Left ventricle myocardium inferior (tissue), 1 donor: ENCODE measurements around the gene ITIH4. TPM values are rescaled to one million over a fixed set of nuclear protein-coding genes. Genes with fewer than 3 reads are reported as not detected.
"Not testable (repeated sequence)": the region's sequence is repeated elsewhere in the genome, so short reads cannot be mapped to it uniquely, and the experiment has no call there.

ENCODE experiments used
- DNase-seq: peaks from one replicate; pipeline ENCODE4 v3.0.0-alpha.2; 2020
- H3K27ac ChIP-seq: fragments of 200-600 bp; replicated peaks from 2 replicates; pipeline ENCODE4 v1.8.0; 2021
- H3K27me3 ChIP-seq: fragments of 200-600 bp; 2 replicates; pipeline ENCODE4 v1.8.0; 2021; ENCODE audit warnings: low read depth
- H3K36me3 ChIP-seq: fragments of 200-600 bp; 2 replicates; pipeline ENCODE4 v1.8.0; 2021
- H3K4me1 ChIP-seq: fragments of 200-600 bp; 2 replicates; pipeline ENCODE4 v1.8.0; 2021
- H3K4me3 ChIP-seq: fragments of 200-600 bp; 2 replicates; pipeline ENCODE4 v1.8.0; 2021; ENCODE audit warnings: mild to moderate bottlenecking, moderate library complexity
- H3K9me3 ChIP-seq: fragments of 200-600 bp; replicated peaks from 2 replicates; pipeline ENCODE4 v1.8.0; 2021
- CTCF ChIP-seq: fragments of 200-600 bp; IDR thresholded peaks from 2 replicates; pipeline ENCODE4 v1.8.0; 2021; ENCODE audit warnings: antibody characterized with exemption, mild to moderate bottlenecking, borderline replicate concordance
- intact Hi-C: fragments of 100-400 bp; cut with micrococcal nuclease; formaldehyde crosslinking; loops from one replicate; pipeline ENCODE4 v1.11.0; 2022
- total RNA-seq: library from RNA; stranded (reverse); fragmentation: NEBNext Ultra II Directional; extraction: Animal tissue kit (Norgen Biotek cat#: 25700); gene quantifications from one replicate; pipeline ENCODE4 v1.2.1, GENCODE V29; 2021
- donor health status: DM: no; HTN: yes; CAD: no; lungs with severe emphysema.

The ITIH4 gene
- total RNA-seq, 1 donor from 2014 or later: 5.0 TPM

GRCh38 chr3:52779837-52780585 lies 50.5 kb downstream of the ITIH4 start:
- intact Hi-C loops: no loop called here
- no peaks in the 10 kb centered on the region for H3K4me1 ChIP-seq
- no peak for DNase-seq
- peaks cover 19% of the 10 kb centered on the region for H3K27me3 ChIP-seq
- H3K9me3 ChIP-seq: no peaks in the 10 kb centered on the region
- no peak overlapping the region for H3K27ac ChIP-seq
- TF ChIP-seq CTCF: no peak
- no peaks in the 10 kb centered on the region for H3K36me3 ChIP-seq
- no peak overlapping the region for H3K4me3 ChIP-seq

- intact Hi-C loops: no loop called here
- DNase-seq: no peak
Measured at GRCh38 chr3:52779011-52779836, 51.2 kb downstream of the ITIH4 start.

GRCh38 chr3:52777959-52778805 lies 52.3 kb downstream of the ITIH4 start:
- intact Hi-C loops: no loop called here
- no peaks in the 10 kb centered on the region for H3K4me1 ChIP-seq
- no peak for DNase-seq
- no peak for TF ChIP-seq CTCF
- no peak overlapping the region for H3K4me3 ChIP-seq
- no peak overlapping the region for H3K27ac ChIP-seq
- no peaks in the 10 kb centered on the region for H3K36me3 ChIP-seq
- H3K9me3 ChIP-seq: no peaks in the 10 kb centered on the region
- H3K27me3 ChIP-seq: peaks cover 19% of the 10 kb centered on the region

More at GRCh38 chr3:52779011-52779836, 51.2 kb downstream of the ITIH4 start:
- Histone ChIP-seq H3K27me3 (peaks cover 19% of the 10 kb centered on the region), H3K27ac (no peak overlapping the region), H3K36me3 (no peaks in the 10 kb centered on the region), H3K9me3 (no peaks in the 10 kb centered on the region), H3K4me1 (no peaks in the 10 kb centered on the region), H3K4me3 (no peak overlapping the region)
- no peak for TF ChIP-seq CTCF

GRCh38 chr3:52777127-52777958 lies 53.1 kb downstream of the ITIH4 start, which contains the start of gene ITIH1:
TSS of gene ITIH1 (plus strand) at chr3:52777599. CDS start at chr3:52777616, 17 bp downstream.
- H3K36me3 ChIP-seq: no peaks in the 10 kb centered on the region
- H3K27ac ChIP-seq: no peak within 1 kb of the TSS
- DNase-seq: no peak
- H3K9me3 ChIP-seq: no peaks in the 10 kb centered on the region
- H3K4me1 ChIP-seq: no peaks in the 10 kb centered on the region
- intact Hi-C loops: no loop called here
- peaks cover 11% of the 10 kb centered on the region for H3K27me3 ChIP-seq
- no peak within 1 kb of the TSS for H3K4me3 ChIP-seq
- TF ChIP-seq CTCF: no peak

GRCh38 chr3:52776486-52776885 lies 54.0 kb downstream of the ITIH4 start:
- intact Hi-C loops, H3K36me3 ChIP-seq, H3K4me3 ChIP-seq, H3K27ac ChIP-seq, H3K4me1 ChIP-seq, DNase-seq, H3K27me3 ChIP-seq, H3K9me3 ChIP-seq: not testable (repeated sequence)
